CD4-positive, alpha-beta memory T cell (primary cell): ENCODE data around the gene ETV4. TPM values are rescaled to one million over a fixed set of nuclear protein-coding genes. Genes with fewer than 3 reads are reported as not detected.
"Not testable (repeated sequence)": the region's sequence is repeated elsewhere in the genome, so short reads cannot be mapped to it uniquely, and the experiment has no call there.

Experiments
- CTCF ChIA-PET: fragments of 350-600 bp; sonication (Branson Sonifier 250); formaldehyde crosslinking; loops from one replicate; lab custom pipeline; 2021; ENCODE audit warnings: inconsistent platforms; ENCODE audit not compliant: partially characterized antibody; lab: Charles Lee
- POLR2A ChIA-PET: fragments of 350-600 bp; sonication (Branson Sonifier 250); formaldehyde crosslinking; loops from one replicate; lab custom pipeline; 2021; ENCODE audit not compliant: partially characterized antibody; lab: Charles Lee
- DNase-seq, 5 donors: peaks; one replicate each; pipeline versions ENCODE4 v3.0.0 to v3.0.0-alpha.2; 2020 to 2022; ENCODE audit warnings: mixed read lengths in 1 of 5
- H3K27ac ChIP-seq: one replicate; pipeline ENCODE4 v1.7.0; 2013; ENCODE audit warnings: low read depth, low read length
- H3K27me3 ChIP-seq: 2 replicates; pipeline ENCODE4 v1.7.0; 2013; ENCODE audit warnings: mild to moderate bottlenecking, low read length, moderate library complexity; ENCODE audit not compliant: insufficient read depth
- H3K36me3 ChIP-seq: 2 replicates; pipeline ENCODE4 v1.7.0; 2013; ENCODE audit warnings: mild to moderate bottlenecking, low read length, moderate library complexity; ENCODE audit not compliant: insufficient read depth
- H3K4me1 ChIP-seq: 2 replicates; pipeline ENCODE4 v1.7.0; 2013; ENCODE audit warnings: mild to moderate bottlenecking, low read length, moderate library complexity; ENCODE audit not compliant: insufficient read depth
- H3K4me3 ChIP-seq, 2 donors: one replicate each; pipeline ENCODE4 v1.7.0; 2013; ENCODE audit warnings: low read length in 2 of 2, mild to moderate bottlenecking in 1 of 2
- H3K9me3 ChIP-seq, 2 donors: one replicate each; pipeline ENCODE4 v1.7.0; 2013; ENCODE audit warnings: low read length in 2 of 2, control low read depth in 1 of 2; ENCODE audit not compliant: control insufficient read depth in 1 of 2
- H3K27ac Mint-ChIP-seq, 7 donors: one replicate each; pipeline ENCODE4 v1.8.0; 2020 to 2021; ENCODE audit warnings: mixed read lengths in 7 of 7, mild to moderate bottlenecking in 6 of 7, inconsistent platforms in 3 of 7, moderate library complexity in 3 of 7
- H3K27me3 Mint-ChIP-seq, 2 donors: one replicate each; pipeline ENCODE4 v1.8.0; 2020 to 2021; ENCODE audit warnings: mixed read lengths in 2 of 2
- H3K36me3 Mint-ChIP-seq, 2 donors: one replicate each; pipeline ENCODE4 v1.8.0; 2020 to 2021; ENCODE audit warnings: mixed read lengths in 2 of 2, inconsistent platforms in 1 of 2, mild to moderate bottlenecking in 1 of 2
- H3K4me1 Mint-ChIP-seq, 4 donors: one replicate each; pipeline ENCODE4 v1.8.0; 2020 to 2021; ENCODE audit warnings: mixed read lengths in 4 of 4, mild to moderate bottlenecking in 1 of 4
- H3K4me3 Mint-ChIP-seq, 8 donors: one replicate each; pipeline ENCODE4 v1.8.0; 2020 to 2021; ENCODE audit warnings: mixed read lengths in 8 of 8, mild to moderate bottlenecking in 7 of 8, moderate library complexity in 6 of 8, inconsistent platforms in 3 of 8
- H3K9me3 Mint-ChIP-seq, 8 donors: one replicate each; pipeline ENCODE4 v1.8.0; 2020 to 2021; ENCODE audit warnings: mixed read lengths in 8 of 8, mild to moderate bottlenecking in 5 of 8, inconsistent platforms in 3 of 8, moderate library complexity in 1 of 8
- intact Hi-C: fragments of 100-400 bp; cut with micrococcal nuclease; formaldehyde crosslinking; loops from one replicate; pipeline ENCODE4 v1.15.1; 2023
- polyA plus RNA-seq, 2 donors: library from polyadenylated mRNA; unstranded; fragments of 300-500 nt; fragmentation: Illumina TruSeq; gene quantifications; one replicate each; pipeline ENCODE4 v1.2.3, GENCODE V29; 2021
- total RNA-seq, 2 experiments: library from RNA; stranded (reverse); gene quantifications; one replicate each; pipeline ENCODE4 v1.2.3, GENCODE V29; 2021

ETV4 gene
- total and polyA plus RNA-seq, 4 experiments from 2014 or later: not detected

GRCh38 chr17:43526886-43527648 is 19.1 kb downstream of the ETV4 start:
- peaks cover 32 to 46% of the 10 kb centered on the region in 2 donors for H3K36me3 Mint-ChIP-seq
- no peak overlapping the region for H3K27ac Mint-ChIP-seq
- no peak overlapping the region for H3K4me3 ChIP-seq
- no peaks in the 10 kb centered on the region for H3K9me3 ChIP-seq
- DNase-seq: no peak
- H3K36me3 ChIP-seq: peaks cover 55% of the 10 kb centered on the region
- H3K4me1 ChIP-seq: no peaks in the 10 kb centered on the region
- no peak overlapping the region for H3K27ac ChIP-seq
- no peaks in the 10 kb centered on the region for H3K27me3 ChIP-seq
- no peaks in the 10 kb centered on the region for H3K9me3 Mint-ChIP-seq
- ChIA-PET CTCF (no interaction called here), POLR2A (no interaction called here)
- H3K27me3 Mint-ChIP-seq: no peaks in the 10 kb centered on the region
- intact Hi-C loops: no loop called here
- H3K4me3 Mint-ChIP-seq: no peak overlapping the region
- peaks cover 0 to 4% (median 2%) of the 10 kb centered on the region in 4 donors for H3K4me1 Mint-ChIP-seq

- H3K27ac Mint-ChIP-seq: no peak overlapping the region
- H3K36me3 Mint-ChIP-seq: peaks cover 51 to 62% of the 10 kb centered on the region in 2 donors
- no peak for DNase-seq
- ChIA-PET CTCF (no interaction called here), POLR2A (interaction anchor here (1.5 kb wide), 1 partner anchor 41 kb away, joined by 3 read pairs; the partner anchor contains the start of gene DHX8)
- no peaks in the 10 kb centered on the region for H3K27me3 Mint-ChIP-seq
- no peaks in the 10 kb centered on the region for H3K9me3 ChIP-seq
- intact Hi-C loops: no loop called here
- no peak overlapping the region for H3K4me3 Mint-ChIP-seq
- peaks cover 2 to 4% (median 3%) of the 10 kb centered on the region in 4 donors for H3K4me1 Mint-ChIP-seq
- no peak overlapping the region for H3K27ac ChIP-seq
- H3K4me1 ChIP-seq: no peaks in the 10 kb centered on the region
- H3K36me3 ChIP-seq: peaks cover 75% of the 10 kb centered on the region
- H3K27me3 ChIP-seq: no peaks in the 10 kb centered on the region
- H3K4me3 ChIP-seq: no peak overlapping the region
- H3K9me3 Mint-ChIP-seq: no peaks in the 10 kb centered on the region
Measured at GRCh38 chr17:43524945-43525575, 21.1 kb downstream of the ETV4 start.

GRCh38 chr17:43521389-43521788 is 24.8 kb downstream of the ETV4 start:
- Histone ChIP-seq H3K36me3 (peaks cover 92% of the 10 kb centered on the region), H3K4me1 (no peaks in the 10 kb centered on the region), H3K4me3 (no peak overlapping the region), H3K27ac (no peak overlapping the region), H3K9me3 (no peaks in the 10 kb centered on the region), H3K27me3 (no peaks in the 10 kb centered on the region)
- intact Hi-C loops: no loop called here
- H3K4me1 Mint-ChIP-seq: peaks cover 0 to 3% (median 1%) of the 10 kb centered on the region in 4 donors
- H3K27ac Mint-ChIP-seq: peak overlapping the region in 1 of 7 donors; percentile 50
- no peaks in the 10 kb centered on the region for H3K9me3 Mint-ChIP-seq
- peaks cover 73 to 83% of the 10 kb centered on the region in 2 donors for H3K36me3 Mint-ChIP-seq
- CTCF ChIA-PET: interaction anchor here (0.7 kb wide), 1 partner anchor 17 kb away, joined by 3 read pairs; no protein-coding TSS in a partner anchor
- H3K4me3 Mint-ChIP-seq: no peak overlapping the region
- POLR2A ChIA-PET: no interaction called here
- no peaks in the 10 kb centered on the region for H3K27me3 Mint-ChIP-seq
- no peak for DNase-seq

- peaks cover 62 to 76% of the 10 kb centered on the region in 2 donors for H3K36me3 Mint-ChIP-seq
- intact Hi-C loops: no loop called here
- CTCF ChIA-PET: no interaction called here
Measured at GRCh38 chr17:43517615-43518386, 28.3 kb downstream of the ETV4 start.

GRCh38 chr17:43517161-43517560 is 29.0 kb downstream of the ETV4 start:
- H3K27me3 ChIP-seq: no peaks in the 10 kb centered on the region
- Mint-ChIP-seq H3K4me3 (no peak overlapping the region), H3K36me3 (peaks cover 67 to 81% of the 10 kb centered on the region in 2 donors), H3K27me3 (no peaks in the 10 kb centered on the region), H3K4me1 (peaks cover 0 to 7% (median 2%) of the 10 kb centered on the region in 4 donors), H3K27ac (no peak overlapping the region), H3K9me3 (no peaks in the 10 kb centered on the region)
- peaks cover 79% of the 10 kb centered on the region for H3K36me3 ChIP-seq
- no peak overlapping the region for H3K4me3 ChIP-seq
- no peak overlapping the region for H3K27ac ChIP-seq
- ChIA-PET CTCF (no interaction called here), POLR2A (no interaction called here)
- no peaks in the 10 kb centered on the region for H3K4me1 ChIP-seq
- DNase-seq: no peak
- H3K9me3 ChIP-seq: no peaks in the 10 kb centered on the region
- intact Hi-C loops: no loop called here

More at GRCh38 chr17:43517615-43518386, 28.3 kb downstream of the ETV4 start:
- no peaks in the 10 kb centered on the region for H3K9me3 Mint-ChIP-seq
- H3K27ac Mint-ChIP-seq: no peak overlapping the region
- Histone ChIP-seq H3K36me3 (peaks cover 76% of the 10 kb centered on the region), H3K4me1 (no peaks in the 10 kb centered on the region), H3K27ac (no peak overlapping the region), H3K9me3 (no peaks in the 10 kb centered on the region), H3K4me3 (no peak overlapping the region), H3K27me3 (no peaks in the 10 kb centered on the region)
- peaks cover 0 to 4% (median 2%) of the 10 kb centered on the region in 4 donors for H3K4me1 Mint-ChIP-seq
- DNase-seq: no peak
- POLR2A ChIA-PET: no interaction called here
- H3K4me3 Mint-ChIP-seq: no peak overlapping the region
- no peaks in the 10 kb centered on the region for H3K27me3 Mint-ChIP-seq

- H3K4me1 ChIP-seq: no peaks in the 10 kb centered on the region
- no peaks in the 10 kb centered on the region for H3K9me3 Mint-ChIP-seq
- no peak overlapping the region for H3K4me3 ChIP-seq
- peaks cover 58 to 78% of the 10 kb centered on the region in 2 donors for H3K36me3 Mint-ChIP-seq
- H3K36me3 ChIP-seq: peaks cover 66% of the 10 kb centered on the region
- no peak overlapping the region for H3K27ac Mint-ChIP-seq
- ChIA-PET POLR2A (no interaction called here), CTCF (no interaction called here)
- H3K9me3 ChIP-seq: no peaks in the 10 kb centered on the region
- no peak overlapping the region for H3K4me3 Mint-ChIP-seq
- peaks cover 0 to 7% (median 2%) of the 10 kb centered on the region in 4 donors for H3K4me1 Mint-ChIP-seq
- H3K27me3 Mint-ChIP-seq: no peaks in the 10 kb centered on the region
- no peaks in the 10 kb centered on the region for H3K27me3 ChIP-seq
- intact Hi-C loops: no loop called here
- no peak overlapping the region for H3K27ac ChIP-seq
- no peak for DNase-seq
Measured at GRCh38 chr17:43515656-43516055, 30.5 kb downstream of the ETV4 start.

- H3K27me3 Mint-ChIP-seq, DNase-seq, CTCF ChIA-PET, POLR2A ChIA-PET, H3K27me3 ChIP-seq, H3K4me1 Mint-ChIP-seq, H3K9me3 Mint-ChIP-seq, intact Hi-C loops, H3K27ac ChIP-seq, H3K9me3 ChIP-seq, H3K4me3 Mint-ChIP-seq, H3K4me3 ChIP-seq, H3K4me1 ChIP-seq: not testable (repeated sequence)
- Mint-ChIP-seq H3K36me3 (peaks cover 36 to 72% of the 10 kb centered on the region in 2 donors), H3K27ac (peak overlapping the region in 1 of 7 donors; percentile 21)
- H3K36me3 ChIP-seq: peaks cover 52% of the 10 kb centered on the region
Measured at GRCh38 chr17:43511199-43511598, 34.9 kb downstream of the ETV4 start.
